GM13977 (cell line): ENCODE measurements around the gene MAGI1.

Experiments used
- DNase-seq: peaks from one replicate; pipeline ENCODE4 v3.0.0; 2012; ENCODE audit warnings: low spot score
- in situ Hi-C: fragments of 300-500 bp; cut with MboI; formaldehyde crosslinking; loops from one replicate; pipeline ENCODE4 v1.12.0; 2022; ENCODE audit warnings: low sequenced_read_pairs, low pct_unique_long_range_greater_than_20kb, mixed read lengths, inconsistent platforms; ENCODE audit not compliant: unreplicated experiment
- TF ChIP-seq, protein P1 (sequence below): IDR thresholded peaks from 2 replicates; pipeline ENCODE4 v1.5.1; 2012; ENCODE audit warnings: mild to moderate bottlenecking, control low read depth; ENCODE audit not compliant: insufficient read depth; ENCODE audit errors: extremely low read depth, missing control alignments

MAGI1 gene

DNA sequence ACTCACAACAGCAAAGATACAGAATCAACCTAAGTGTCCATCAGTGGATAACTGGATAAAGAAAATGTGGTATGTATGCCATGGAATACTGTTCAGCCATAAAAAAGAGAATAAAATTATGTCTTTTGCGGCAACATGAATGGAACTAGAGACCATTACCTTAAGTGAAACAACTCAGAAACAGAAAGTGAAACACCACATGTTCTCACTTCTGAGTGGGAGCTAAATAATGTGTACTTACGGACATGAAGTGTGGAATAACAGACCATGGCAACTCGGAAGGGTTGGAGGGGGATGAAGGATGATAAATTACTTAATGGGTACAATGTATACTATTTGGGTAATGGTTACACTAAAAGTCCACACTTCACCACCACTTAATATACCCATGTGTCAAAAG, 600.6 kb downstream of the MAGI1 start:
- TF ChIP-seq, protein P1, sequence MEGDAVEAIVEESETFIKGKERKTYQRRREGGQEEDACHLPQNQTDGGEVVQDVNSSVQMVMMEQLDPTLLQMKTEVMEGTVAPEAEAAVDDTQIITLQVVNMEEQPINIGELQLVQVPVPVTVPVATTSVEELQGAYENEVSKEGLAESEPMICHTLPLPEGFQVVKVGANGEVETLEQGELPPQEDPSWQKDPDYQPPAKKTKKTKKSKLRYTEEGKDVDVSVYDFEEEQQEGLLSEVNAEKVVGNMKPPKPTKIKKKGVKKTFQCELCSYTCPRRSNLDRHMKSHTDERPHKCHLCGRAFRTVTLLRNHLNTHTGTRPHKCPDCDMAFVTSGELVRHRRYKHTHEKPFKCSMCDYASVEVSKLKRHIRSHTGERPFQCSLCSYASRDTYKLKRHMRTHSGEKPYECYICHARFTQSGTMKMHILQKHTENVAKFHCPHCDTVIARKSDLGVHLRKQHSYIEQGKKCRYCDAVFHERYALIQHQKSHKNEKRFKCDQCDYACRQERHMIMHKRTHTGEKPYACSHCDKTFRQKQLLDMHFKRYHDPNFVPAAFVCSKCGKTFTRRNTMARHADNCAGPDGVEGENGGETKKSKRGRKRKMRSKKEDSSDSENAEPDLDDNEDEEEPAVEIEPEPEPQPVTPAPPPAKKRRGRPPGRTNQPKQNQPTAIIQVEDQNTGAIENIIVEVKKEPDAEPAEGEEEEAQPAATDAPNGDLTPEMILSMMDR: no peak
- DNase-seq: no peak
- in situ Hi-C loops: no loop called here

DNA sequence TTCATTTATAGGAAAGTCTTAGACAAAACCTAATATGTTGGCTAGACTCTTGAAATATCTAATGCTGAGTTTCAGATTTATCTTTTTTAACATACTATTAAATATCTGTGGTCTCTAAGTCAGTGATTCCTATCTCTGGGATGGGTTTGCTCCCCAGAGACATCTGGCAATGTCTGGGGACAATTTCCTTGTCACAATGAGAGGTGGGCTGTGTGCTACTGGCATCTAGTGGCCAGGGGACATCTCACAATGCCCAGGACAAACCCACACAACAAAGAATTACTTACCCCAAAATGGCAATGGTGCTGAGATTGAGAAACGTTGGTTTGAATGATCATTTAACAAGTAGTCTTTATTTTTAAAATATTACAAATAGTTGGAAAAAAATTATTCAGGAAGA, 602.1 kb downstream of the MAGI1 start:
- in situ Hi-C loops: no loop called here
- no peak for DNase-seq
- TF ChIP-seq, protein P1: peak; percentile 20

DNA sequence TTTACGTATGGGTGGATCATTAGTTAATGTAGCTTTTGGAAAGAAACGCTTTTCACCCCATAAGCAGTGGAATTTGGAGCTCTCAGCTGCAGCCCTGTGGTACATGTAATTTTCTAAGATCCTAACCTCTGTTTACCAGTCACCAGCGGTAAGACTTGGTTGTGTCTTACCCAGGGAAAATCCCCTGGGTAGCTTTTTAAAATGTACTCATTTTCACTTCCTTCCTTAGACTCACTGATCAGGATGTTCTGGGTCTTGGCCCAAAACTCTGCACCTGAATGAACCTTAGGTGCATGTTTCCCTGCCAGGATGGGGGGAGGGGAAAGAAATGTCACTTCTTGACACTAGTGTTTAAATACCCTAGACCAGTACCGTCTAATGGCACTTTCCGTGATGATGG, 605.2 kb downstream of the MAGI1 start:
- in situ Hi-C loops: no loop called here

DNA sequence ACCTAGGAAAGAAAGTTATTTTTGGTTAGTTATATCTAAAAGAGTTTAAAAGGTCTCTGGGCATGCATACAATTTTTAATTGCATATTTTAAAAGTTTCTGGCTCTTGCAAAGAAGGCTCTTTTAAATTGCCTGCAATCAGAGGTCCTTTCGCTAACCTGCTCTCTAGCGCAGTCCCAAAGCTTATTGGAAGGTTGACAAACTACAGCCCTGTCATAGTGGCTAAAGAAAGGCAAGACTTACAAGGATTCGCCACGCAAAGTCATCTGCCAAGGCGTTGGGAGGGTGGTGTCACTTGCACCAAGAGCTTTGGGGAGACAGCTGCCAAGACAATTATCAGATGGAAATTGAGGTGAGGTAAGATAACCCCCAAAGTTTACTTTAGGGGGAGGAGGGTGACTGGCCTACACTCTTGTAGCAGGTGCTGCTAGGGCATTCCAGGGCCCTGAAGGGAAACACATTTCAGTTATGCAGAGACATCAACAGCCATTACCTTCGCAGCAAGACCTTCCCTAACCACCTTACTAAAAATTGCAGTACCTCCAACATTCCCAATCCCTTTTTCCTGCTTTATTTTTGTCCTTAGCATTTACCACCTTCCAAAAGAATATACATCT, 606.2 kb downstream of the MAGI1 start:
- DNase-seq: no peak
- in situ Hi-C loops: no loop called here
- TF ChIP-seq, protein P1: no peak

More for the DNA sequence above, 605.2 kb downstream of the MAGI1 start:
- DNase-seq: no peak
- TF ChIP-seq, protein P1: no peak

DNA sequence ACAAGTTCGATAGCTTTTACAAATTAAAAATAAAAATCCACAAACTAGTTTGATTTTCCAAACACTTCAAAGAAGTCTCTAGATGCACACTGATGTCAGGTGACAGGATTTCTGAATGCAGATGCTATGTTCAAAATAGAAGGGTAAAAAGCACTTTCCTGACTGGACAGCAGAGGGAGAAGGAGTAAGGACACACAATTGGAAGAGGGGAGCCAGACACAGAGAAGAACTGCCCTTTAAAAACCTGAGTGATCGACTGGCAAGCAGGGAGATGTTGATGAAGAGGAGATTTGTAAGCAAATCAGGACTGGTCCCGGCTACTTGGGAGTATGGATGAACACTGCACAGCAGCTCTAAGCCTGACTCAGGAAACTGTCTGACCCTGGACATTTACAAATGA, 612.8 kb downstream of the MAGI1 start:
- DNase-seq: no peak
- in situ Hi-C loops: no loop called here
- TF ChIP-seq, protein P1: no peak

DNA sequence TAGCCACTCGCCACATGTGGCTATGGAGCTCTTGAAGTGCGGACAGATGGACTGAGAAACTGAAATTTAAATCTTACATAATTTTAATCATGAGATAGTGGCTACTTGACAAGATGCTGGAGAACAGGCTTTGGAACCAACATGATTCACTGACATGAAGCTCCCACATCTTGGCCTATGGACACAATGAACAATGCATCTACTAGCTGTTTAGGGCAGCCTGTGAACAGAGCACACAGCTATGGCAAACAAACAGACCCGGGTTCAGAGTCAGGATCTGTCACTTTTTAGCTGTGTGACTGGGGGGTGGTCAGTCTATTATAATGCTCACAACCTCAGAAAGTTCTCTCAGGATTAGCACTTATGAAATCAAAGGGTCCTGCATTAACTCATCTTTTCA, 616.6 kb downstream of the MAGI1 start:
- in situ Hi-C loops: no loop called here
- DNase-seq: no peak
- TF ChIP-seq, protein P1: no peak
